Fibroblast of lung (primary cell): Measurements from ENCODE around the gene CDH24. TPM values are rescaled to one million over a fixed set of nuclear protein-coding genes. Genes with fewer than 3 reads are reported as not detected.

ENCODE experiments used
- DNase-seq, 2 donors: peaks; one replicate each; pipeline versions ENCODE4 v3.0.0 to v3.0.0-alpha.2; 2010; ENCODE audit warnings: low read depth in 2 of 2
- H2AFZ ChIP-seq: 2 replicates; pipeline ENCODE4 v1.5.1; 2012; ENCODE audit warnings: low read length, control low read depth, inconsistent platforms
- H3K27ac ChIP-seq: 2 replicates; pipeline ENCODE4 v1.5.1; 2011; ENCODE audit warnings: low read length, control low read depth; ENCODE audit not compliant: insufficient read depth
- H3K27me3 ChIP-seq: 2 replicates; pipeline ENCODE4 v1.5.1; 2011; ENCODE audit warnings: mild to moderate bottlenecking, low read length; ENCODE audit not compliant: control insufficient read depth, insufficient read depth
- H3K36me3 ChIP-seq: 2 replicates; pipeline ENCODE4 v1.5.1; 2011; ENCODE audit warnings: low read length; ENCODE audit not compliant: control insufficient read depth, insufficient read depth
- H3K4me1 ChIP-seq: 2 replicates; pipeline ENCODE4 v1.5.1; 2011; ENCODE audit warnings: low read length; ENCODE audit not compliant: control insufficient read depth, insufficient read depth; ENCODE audit errors: extremely low read depth
- H3K4me2 ChIP-seq: 2 replicates; pipeline ENCODE4 v1.5.1; 2011; ENCODE audit warnings: low read length, control low read depth; ENCODE audit not compliant: insufficient read depth; ENCODE audit errors: extremely low read depth
- H3K4me3 ChIP-seq, 4 experiments: fragments of 200-600 bp in 1 of 4; sonication (generic) in 1 of 4; replicated peaks in 1 of 4; 2 replicates each; pipeline ENCODE4 v1.5.1; 2011 to 2016; ENCODE audit warnings: low read length in 4 of 4, low read depth in 3 of 4, mild to moderate bottlenecking in 3 of 4, control low read depth in 2 of 4, inconsistent platforms in 1 of 4, mixed read lengths in 1 of 4; ENCODE audit not compliant: insufficient read depth in 1 of 4; ENCODE audit errors: control extremely low read depth in 1 of 4
- H3K79me2 ChIP-seq: 2 replicates; pipeline ENCODE4 v1.5.1; 2012; ENCODE audit warnings: mild to moderate bottlenecking, low read length, inconsistent platforms; ENCODE audit not compliant: control insufficient read depth, insufficient read depth
- H3K9ac ChIP-seq: 2 replicates; pipeline ENCODE4 v1.5.1; 2011; ENCODE audit warnings: mild to moderate bottlenecking, low read length, control low read depth; ENCODE audit not compliant: insufficient read depth
- H3K9me3 ChIP-seq: 2 replicates; pipeline ENCODE4 v1.5.1; 2012; ENCODE audit warnings: low read depth, low read length; ENCODE audit not compliant: control insufficient read depth, insufficient read depth
- H4K20me1 ChIP-seq: 2 replicates; pipeline ENCODE4 v1.5.1; 2011; ENCODE audit warnings: low read length; ENCODE audit not compliant: control insufficient read depth, insufficient read depth; ENCODE audit errors: extremely low read depth
- CTCF ChIP-seq, 2 donors: IDR thresholded peaks in 1 of 2; conservative IDR thresholded peaks in 1 of 2; 1 replicate in 1 of 2; 2 replicates in 1 of 2; pipeline ENCODE4 v1.5.1; 2011 to 2012; ENCODE audit warnings: low read length in 2 of 2, control low read depth in 1 of 2, inconsistent platforms in 1 of 2, low read depth in 1 of 2, mild to moderate bottlenecking in 1 of 2
- EZH2 ChIP-seq: IDR thresholded peaks from 2 replicates; pipeline ENCODE4 v1.5.1; 2012; ENCODE audit warnings: low read length, control low read depth, mild to moderate bottlenecking; ENCODE audit errors: missing control alignments
- polyA plus RNA-seq, 2 donors: library from polyadenylated mRNA; depleted of rRNA in 1 of 2; stranded (reverse) in 1 of 2; unstranded in 1 of 2; fragments of >200 nt; gene quantifications; 2 replicates each; pipeline ENCODE4 v1.2.1, GENCODE V29; 2011 to 2012; ENCODE audit warnings: missing spikeins in 1 of 2
- total RNA-seq: library from RNA; depleted of rRNA; stranded (reverse); fragments of >200 nt; gene quantifications from 2 replicates; pipeline ENCODE4 v1.2.1, GENCODE V29; 2014

The CDH24 gene
- total and polyA plus RNA-seq, 2 donors (not counting 1 experiment from before 2014, with no cell fraction given): 5.0 to 5.6 TPM

GRCh38 chr14:23090254-23090636, 32.9 kb upstream of the CDH24 start:
- Histone ChIP-seq H3K79me2 (peaks cover 56% of the 10 kb centered on the region), H3K27ac (no peak overlapping the region), H3K4me2 (no peak overlapping the region), H3K4me1 (no peaks in the 10 kb centered on the region), H3K9ac (no peak overlapping the region), H2AFZ (no peak overlapping the region), H3K9me3 (no peaks in the 10 kb centered on the region), H3K4me3 (no peak overlapping the region), H4K20me1 (peaks cover 1% of the 10 kb centered on the region), H3K27me3 (no peaks in the 10 kb centered on the region), H3K36me3 (peaks cover 18% of the 10 kb centered on the region)
- DNase-seq: no peak
- no peak for TF ChIP-seq EZH2
- TF ChIP-seq CTCF (conservative IDR thresholded peaks at IDR 0.05 in 1 of 2, IDR thresholded peaks at IDR 0.05 in 1 of 2; ENCODE audit: low read depth in 1 of 2, low read length in 2 of 2): no peak

GRCh38 chr14:23089498-23090253, 32.4 kb upstream of the CDH24 start:
- Histone ChIP-seq H4K20me1 (peaks cover 1% of the 10 kb centered on the region), H3K27ac (no peak overlapping the region), H3K36me3 (peaks cover 18% of the 10 kb centered on the region)

GRCh38 chr14:23086565-23086964, 29.2 kb upstream of the CDH24 start:
- H3K4me3 ChIP-seq: no peak overlapping the region
- no peaks in the 10 kb centered on the region for H3K27me3 ChIP-seq
- peaks cover 28% of the 10 kb centered on the region for H3K79me2 ChIP-seq
- peaks cover 1% of the 10 kb centered on the region for H4K20me1 ChIP-seq
- no peak overlapping the region for H3K4me2 ChIP-seq
- no peak for TF ChIP-seq CTCF (conservative IDR thresholded peaks at IDR 0.05 in 1 of 2, IDR thresholded peaks at IDR 0.05 in 1 of 2; ENCODE audit: low read depth in 1 of 2, low read length in 2 of 2)
- no peak for TF ChIP-seq EZH2
- no peak overlapping the region for H2AFZ ChIP-seq
- H3K9ac ChIP-seq: no peak overlapping the region
- H3K9me3 ChIP-seq: no peaks in the 10 kb centered on the region
- DNase-seq: no peak
- no peaks in the 10 kb centered on the region for H3K4me1 ChIP-seq
- no peak overlapping the region for H3K27ac ChIP-seq
- peaks cover 20% of the 10 kb centered on the region for H3K36me3 ChIP-seq

More at GRCh38 chr14:23089498-23090253, 32.4 kb upstream of the CDH24 start:
- no peak overlapping the region for H3K4me2 ChIP-seq
- no peaks in the 10 kb centered on the region for H3K27me3 ChIP-seq
- no peak for DNase-seq
- H3K9ac ChIP-seq: no peak overlapping the region
- TF ChIP-seq CTCF (conservative IDR thresholded peaks at IDR 0.05 in 1 of 2, IDR thresholded peaks at IDR 0.05 in 1 of 2; ENCODE audit: low read depth in 1 of 2, low read length in 2 of 2): no peak
- no peak for TF ChIP-seq EZH2
- H3K9me3 ChIP-seq: no peaks in the 10 kb centered on the region
- no peaks in the 10 kb centered on the region for H3K4me1 ChIP-seq
- H2AFZ ChIP-seq: no peak overlapping the region
- H3K79me2 ChIP-seq: peaks cover 56% of the 10 kb centered on the region
- no peak overlapping the region for H3K4me3 ChIP-seq
